NB4 (cell line): Measurements from ENCODE around the gene FSTL4.

Experiments
- DNase-seq: peaks from one replicate; pipeline ENCODE4 v3.0.0; 2010; ENCODE audit warnings: low read depth
- H3K4me3 ChIP-seq: one replicate; pipeline ENCODE4 v1.5.1; 2011; ENCODE audit warnings: mild to moderate bottlenecking, low read depth, low read length, moderate library complexity
- MAX ChIP-seq: IDR thresholded peaks from 2 replicates; pipeline ENCODE4 v1.6.1; 2011; ENCODE audit warnings: low read depth, low read length
- MYC ChIP-seq: IDR thresholded peaks from 2 replicates; pipeline ENCODE4 v1.6.1; 2011; ENCODE audit warnings: low read depth, low read length
- POLR2A ChIP-seq: IDR thresholded peaks from 2 replicates; pipeline ENCODE4 v1.6.1; 2011; ENCODE audit warnings: mild to moderate bottlenecking; ENCODE audit not compliant: insufficient read length; ENCODE audit errors: extremely low read depth
- TF ChIP-seq, protein P1 (sequence below): IDR thresholded peaks from one replicate; pipeline ENCODE4 v1.5.1; 2012; ENCODE audit warnings: low read depth, low read length

FSTL4 gene

GRCh38 chr5:133353741-133354140 is 258.6 kb downstream of the FSTL4 start:
- no peak for DNase-seq
- no peak overlapping the region for H3K4me3 ChIP-seq
- TF ChIP-seq MYC, result no peak
- no peak for TF ChIP-seq POLR2A

DNA sequence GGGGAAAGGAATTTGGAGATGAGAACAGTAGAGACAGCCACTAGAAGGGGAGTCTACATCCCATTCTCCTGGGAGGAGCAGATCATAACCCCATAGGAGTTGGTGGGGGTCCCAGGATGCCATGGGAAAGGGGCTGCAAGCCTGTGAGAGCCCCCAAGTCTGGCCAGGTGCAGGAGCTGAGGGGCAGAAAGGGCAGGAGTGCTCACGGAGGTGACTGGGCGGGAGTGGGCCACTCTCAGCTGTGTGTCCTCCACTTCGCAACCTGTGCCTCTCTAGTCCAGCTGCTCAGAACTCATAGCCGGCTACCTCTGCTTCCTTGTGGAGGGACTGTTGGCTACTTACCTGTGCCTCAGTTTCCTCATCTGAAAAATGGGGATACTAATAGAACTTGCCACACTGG is 263.9 kb downstream of the FSTL4 start:
- H3K4me3 ChIP-seq, result no peak overlapping the region
- DNase-seq, result no peak
- no peak for TF ChIP-seq POLR2A
- no peak for TF ChIP-seq MYC
- TF ChIP-seq, protein P1, sequence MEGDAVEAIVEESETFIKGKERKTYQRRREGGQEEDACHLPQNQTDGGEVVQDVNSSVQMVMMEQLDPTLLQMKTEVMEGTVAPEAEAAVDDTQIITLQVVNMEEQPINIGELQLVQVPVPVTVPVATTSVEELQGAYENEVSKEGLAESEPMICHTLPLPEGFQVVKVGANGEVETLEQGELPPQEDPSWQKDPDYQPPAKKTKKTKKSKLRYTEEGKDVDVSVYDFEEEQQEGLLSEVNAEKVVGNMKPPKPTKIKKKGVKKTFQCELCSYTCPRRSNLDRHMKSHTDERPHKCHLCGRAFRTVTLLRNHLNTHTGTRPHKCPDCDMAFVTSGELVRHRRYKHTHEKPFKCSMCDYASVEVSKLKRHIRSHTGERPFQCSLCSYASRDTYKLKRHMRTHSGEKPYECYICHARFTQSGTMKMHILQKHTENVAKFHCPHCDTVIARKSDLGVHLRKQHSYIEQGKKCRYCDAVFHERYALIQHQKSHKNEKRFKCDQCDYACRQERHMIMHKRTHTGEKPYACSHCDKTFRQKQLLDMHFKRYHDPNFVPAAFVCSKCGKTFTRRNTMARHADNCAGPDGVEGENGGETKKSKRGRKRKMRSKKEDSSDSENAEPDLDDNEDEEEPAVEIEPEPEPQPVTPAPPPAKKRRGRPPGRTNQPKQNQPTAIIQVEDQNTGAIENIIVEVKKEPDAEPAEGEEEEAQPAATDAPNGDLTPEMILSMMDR, result no peak
- TF ChIP-seq MAX, result no peak

DNA sequence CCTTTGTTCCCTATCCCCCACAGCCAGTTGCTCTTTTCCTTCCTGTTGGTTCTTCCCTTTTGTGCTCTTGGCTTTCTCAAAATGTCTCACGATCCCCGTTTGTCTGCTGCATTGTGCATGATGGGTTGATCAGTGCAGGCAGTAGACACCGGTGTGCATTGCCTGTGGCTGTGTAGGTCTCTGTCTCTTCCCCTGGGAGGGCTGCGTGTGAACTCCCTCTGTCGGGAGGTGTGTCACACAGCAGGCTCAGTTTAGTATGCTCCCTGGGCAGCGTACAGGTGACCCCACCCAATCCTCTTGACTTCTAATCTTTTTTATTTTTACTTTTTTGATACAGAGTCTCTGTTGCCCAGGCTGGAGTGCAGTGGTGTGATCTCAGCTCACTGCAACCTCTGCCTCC is 265.3 kb downstream of the FSTL4 start:
- no peak for DNase-seq
- no peak overlapping the region for H3K4me3 ChIP-seq
- TF ChIP-seq, protein P1, result no peak
- no peak for TF ChIP-seq MYC
- no peak for TF ChIP-seq POLR2A
- no peak for TF ChIP-seq MAX

DNA sequence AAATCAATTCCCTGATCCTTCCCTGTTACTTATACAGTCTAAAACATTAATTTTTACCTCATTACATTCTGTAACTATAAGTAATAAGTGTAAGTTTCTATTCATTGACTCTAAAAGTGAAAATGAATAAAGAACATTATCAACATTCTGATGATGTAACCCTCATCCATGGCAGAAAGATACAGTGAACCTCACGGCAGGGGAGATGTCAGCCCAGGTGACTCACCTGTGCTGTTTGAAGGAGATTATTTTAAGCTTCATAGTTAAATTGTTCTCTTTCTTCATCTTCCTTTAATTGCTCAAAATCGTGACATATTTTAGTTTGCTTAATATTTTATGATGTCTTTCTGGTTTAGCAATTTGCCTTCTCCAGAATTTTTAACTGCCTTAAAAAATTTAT is 268.1 kb downstream of the FSTL4 start:
- no peak for TF ChIP-seq MYC
- TF ChIP-seq, protein P1, result no peak
- TF ChIP-seq POLR2A, result no peak
- TF ChIP-seq MAX, result no peak
- DNase-seq, result no peak
- H3K4me3 ChIP-seq, result no peak overlapping the region

GRCh38 chr5:133343196-133343595 is 269.1 kb downstream of the FSTL4 start:
- DNase-seq, result no peak
- TF ChIP-seq, protein P1, result no peak
- TF ChIP-seq MAX (no peak), POLR2A (no peak), MYC (no peak)

GRCh38 chr5:133341915-133342710 is 270.2 kb downstream of the FSTL4 start:
- TF ChIP-seq MYC (no peak), MAX (no peak)
- DNase-seq, result no peak
- no peak overlapping the region for H3K4me3 ChIP-seq

More at GRCh38 chr5:133343196-133343595, 269.1 kb downstream of the FSTL4 start:
- no peak overlapping the region for H3K4me3 ChIP-seq

- no peak for TF ChIP-seq MAX
- TF ChIP-seq POLR2A, result no peak
- no peak for TF ChIP-seq MYC
- TF ChIP-seq, protein P1, result no peak
- H3K4me3 ChIP-seq, result no peak overlapping the region
- no peak for DNase-seq
Observed at GRCh38 chr5:133341296-133341695, 271.0 kb downstream of the FSTL4 start.
